Measurements from ENCODE around the gene PFKL. TPM values are rescaled to one million over a fixed set of nuclear protein-coding genes. Genes with fewer than 3 reads are reported as not detected.

Gene PFKL
- total and polyA plus RNA-seq, 2 of the 8 experiments (the other 6 are each of a cell fraction or from before 2014, with no cell fraction given), result 80.2 to 82.3 TPM

DNA sequence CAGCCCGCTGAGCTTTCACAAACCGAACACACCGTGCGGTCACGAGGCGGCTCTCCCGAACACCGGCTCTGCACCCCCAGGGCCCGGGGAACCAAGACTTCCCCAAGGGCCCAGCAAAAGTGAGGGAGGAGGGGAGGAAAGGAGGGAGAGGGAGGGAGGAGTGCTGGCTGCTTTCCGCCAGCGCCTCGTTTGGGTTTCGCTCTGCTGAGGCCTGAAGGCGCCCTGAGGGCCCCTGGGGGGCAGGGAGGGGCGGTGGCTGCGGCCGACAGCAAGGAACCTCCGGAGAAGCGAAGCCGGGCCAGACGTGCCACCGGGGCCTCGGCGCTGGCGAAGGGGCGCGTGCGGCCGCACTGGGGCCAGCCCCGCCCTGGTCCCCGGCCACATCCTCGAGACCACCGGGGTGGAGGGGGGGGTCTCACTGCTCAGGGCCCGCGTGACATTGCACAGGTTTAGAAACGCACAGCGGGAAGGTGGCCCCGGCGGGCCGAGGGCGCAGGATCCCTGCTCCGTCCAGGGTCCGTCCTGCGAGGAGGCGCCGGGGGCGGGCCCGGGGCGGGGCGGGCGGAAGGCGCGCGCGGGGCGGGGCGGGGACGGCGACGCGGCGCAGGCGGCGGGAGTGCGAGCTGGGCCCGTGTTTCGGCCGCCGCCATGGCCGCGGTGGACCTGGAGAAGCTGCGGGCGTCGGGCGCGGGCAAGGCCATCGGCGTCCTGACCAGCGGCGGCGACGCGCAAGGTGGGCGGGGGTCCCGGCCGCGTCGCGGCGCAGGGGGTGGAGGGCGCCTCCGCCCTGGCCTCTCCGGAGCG lies at the start of gene PFKL (continued):
- TF ChIP-seq, protein P1, sequence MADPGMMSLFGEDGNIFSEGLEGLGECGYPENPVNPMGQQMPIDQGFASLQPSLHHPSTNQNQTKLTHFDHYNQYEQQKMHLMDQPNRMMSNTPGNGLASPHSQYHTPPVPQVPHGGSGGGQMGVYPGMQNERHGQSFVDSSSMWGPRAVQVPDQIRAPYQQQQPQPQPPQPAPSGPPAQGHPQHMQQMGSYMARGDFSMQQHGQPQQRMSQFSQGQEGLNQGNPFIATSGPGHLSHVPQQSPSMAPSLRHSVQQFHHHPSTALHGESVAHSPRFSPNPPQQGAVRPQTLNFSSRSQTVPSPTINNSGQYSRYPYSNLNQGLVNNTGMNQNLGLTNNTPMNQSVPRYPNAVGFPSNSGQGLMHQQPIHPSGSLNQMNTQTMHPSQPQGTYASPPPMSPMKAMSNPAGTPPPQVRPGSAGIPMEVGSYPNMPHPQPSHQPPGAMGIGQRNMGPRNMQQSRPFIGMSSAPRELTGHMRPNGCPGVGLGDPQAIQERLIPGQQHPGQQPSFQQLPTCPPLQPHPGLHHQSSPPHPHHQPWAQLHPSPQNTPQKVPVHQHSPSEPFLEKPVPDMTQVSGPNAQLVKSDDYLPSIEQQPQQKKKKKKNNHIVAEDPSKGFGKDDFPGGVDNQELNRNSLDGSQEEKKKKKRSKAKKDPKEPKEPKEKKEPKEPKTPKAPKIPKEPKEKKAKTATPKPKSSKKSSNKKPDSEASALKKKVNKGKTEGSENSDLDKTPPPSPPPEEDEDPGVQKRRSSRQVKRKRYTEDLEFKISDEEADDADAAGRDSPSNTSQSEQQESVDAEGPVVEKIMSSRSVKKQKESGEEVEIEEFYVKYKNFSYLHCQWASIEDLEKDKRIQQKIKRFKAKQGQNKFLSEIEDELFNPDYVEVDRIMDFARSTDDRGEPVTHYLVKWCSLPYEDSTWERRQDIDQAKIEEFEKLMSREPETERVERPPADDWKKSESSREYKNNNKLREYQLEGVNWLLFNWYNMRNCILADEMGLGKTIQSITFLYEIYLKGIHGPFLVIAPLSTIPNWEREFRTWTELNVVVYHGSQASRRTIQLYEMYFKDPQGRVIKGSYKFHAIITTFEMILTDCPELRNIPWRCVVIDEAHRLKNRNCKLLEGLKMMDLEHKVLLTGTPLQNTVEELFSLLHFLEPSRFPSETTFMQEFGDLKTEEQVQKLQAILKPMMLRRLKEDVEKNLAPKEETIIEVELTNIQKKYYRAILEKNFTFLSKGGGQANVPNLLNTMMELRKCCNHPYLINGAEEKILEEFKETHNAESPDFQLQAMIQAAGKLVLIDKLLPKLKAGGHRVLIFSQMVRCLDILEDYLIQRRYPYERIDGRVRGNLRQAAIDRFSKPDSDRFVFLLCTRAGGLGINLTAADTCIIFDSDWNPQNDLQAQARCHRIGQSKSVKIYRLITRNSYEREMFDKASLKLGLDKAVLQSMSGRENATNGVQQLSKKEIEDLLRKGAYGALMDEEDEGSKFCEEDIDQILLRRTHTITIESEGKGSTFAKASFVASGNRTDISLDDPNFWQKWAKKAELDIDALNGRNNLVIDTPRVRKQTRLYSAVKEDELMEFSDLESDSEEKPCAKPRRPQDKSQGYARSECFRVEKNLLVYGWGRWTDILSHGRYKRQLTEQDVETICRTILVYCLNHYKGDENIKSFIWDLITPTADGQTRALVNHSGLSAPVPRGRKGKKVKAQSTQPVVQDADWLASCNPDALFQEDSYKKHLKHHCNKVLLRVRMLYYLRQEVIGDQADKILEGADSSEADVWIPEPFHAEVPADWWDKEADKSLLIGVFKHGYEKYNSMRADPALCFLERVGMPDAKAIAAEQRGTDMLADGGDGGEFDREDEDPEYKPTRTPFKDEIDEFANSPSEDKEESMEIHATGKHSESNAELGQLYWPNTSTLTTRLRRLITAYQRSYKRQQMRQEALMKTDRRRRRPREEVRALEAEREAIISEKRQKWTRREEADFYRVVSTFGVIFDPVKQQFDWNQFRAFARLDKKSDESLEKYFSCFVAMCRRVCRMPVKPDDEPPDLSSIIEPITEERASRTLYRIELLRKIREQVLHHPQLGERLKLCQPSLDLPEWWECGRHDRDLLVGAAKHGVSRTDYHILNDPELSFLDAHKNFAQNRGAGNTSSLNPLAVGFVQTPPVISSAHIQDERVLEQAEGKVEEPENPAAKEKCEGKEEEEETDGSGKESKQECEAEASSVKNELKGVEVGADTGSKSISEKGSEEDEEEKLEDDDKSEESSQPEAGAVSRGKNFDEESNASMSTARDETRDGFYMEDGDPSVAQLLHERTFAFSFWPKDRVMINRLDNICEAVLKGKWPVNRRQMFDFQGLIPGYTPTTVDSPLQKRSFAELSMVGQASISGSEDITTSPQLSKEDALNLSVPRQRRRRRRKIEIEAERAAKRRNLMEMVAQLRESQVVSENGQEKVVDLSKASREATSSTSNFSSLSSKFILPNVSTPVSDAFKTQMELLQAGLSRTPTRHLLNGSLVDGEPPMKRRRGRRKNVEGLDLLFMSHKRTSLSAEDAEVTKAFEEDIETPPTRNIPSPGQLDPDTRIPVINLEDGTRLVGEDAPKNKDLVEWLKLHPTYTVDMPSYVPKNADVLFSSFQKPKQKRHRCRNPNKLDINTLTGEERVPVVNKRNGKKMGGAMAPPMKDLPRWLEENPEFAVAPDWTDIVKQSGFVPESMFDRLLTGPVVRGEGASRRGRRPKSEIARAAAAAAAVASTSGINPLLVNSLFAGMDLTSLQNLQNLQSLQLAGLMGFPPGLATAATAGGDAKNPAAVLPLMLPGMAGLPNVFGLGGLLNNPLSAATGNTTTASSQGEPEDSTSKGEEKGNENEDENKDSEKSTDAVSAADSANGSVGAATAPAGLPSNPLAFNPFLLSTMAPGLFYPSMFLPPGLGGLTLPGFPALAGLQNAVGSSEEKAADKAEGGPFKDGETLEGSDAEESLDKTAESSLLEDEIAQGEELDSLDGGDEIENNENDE (IDR thresholded peaks at IDR 0.05; ENCODE audit: insufficient replicate concordance, low read length), result no peak
- TF ChIP-seq SIN3A (conservative IDR thresholded peaks at IDR 0.05 in 1 of 2, IDR thresholded peaks at IDR 0.05 in 1 of 2; ENCODE audit: low read depth in 1 of 2, low read length in 2 of 2), result peak; percentile 58 to 81; a peak in 1 of 4 replicates
- TF ChIP-seq ZNF274 (IDR thresholded peaks at IDR 0.05; ENCODE audit: borderline replicate concordance, extremely low read depth, low read length), result no peak
- TF ChIP-seq BACH1 (IDR thresholded peaks at IDR 0.05; ENCODE audit: low read length), result no peak
- TF ChIP-seq MAFK (IDR thresholded peaks at IDR 0.05; ENCODE audit: low read depth, low read length), result no peak
- TF ChIP-seq MAX (IDR thresholded peaks at IDR 0.05), result peak; percentile 41
- TF ChIP-seq TBP (IDR thresholded peaks at IDR 0.05; ENCODE audit: low read depth, low read length), result no peak
- TF ChIP-seq TAF7 (optimal IDR thresholded peaks at IDR 0.05; ENCODE audit: borderline replicate concordance, low read depth, low read length), result no peak
- no peak for TF ChIP-seq JUND (IDR thresholded peaks at IDR 0.05; ENCODE audit: low read length)
- no peak for TF ChIP-seq RXRA (IDR thresholded peaks at IDR 0.05; ENCODE audit: insufficient read depth, low read depth, low read length)

All from H1 (cell line).